Esophagus muscularis mucosa (tissue), 4 donors: ENCODE data around the gene SHISA8.

ENCODE experiments used
- EP300 ChIP-seq: sonication (generic); formaldehyde crosslinking; IDR thresholded peaks from one replicate; pipeline ENCODE4 v1.6.1; 2017; ENCODE audit warnings: antibody characterized with exemption
- POLR2A ChIP-seq: fragments of 450-650 bp; IDR thresholded peaks from one replicate; pipeline ENCODE4 v1.6.1; 2017; ENCODE audit warnings: antibody characterized with exemption, moderate library complexity, mild to moderate bottlenecking, low read depth
- POLR2AphosphoS5 ChIP-seq, 2 donors: sonication (generic); formaldehyde crosslinking; IDR thresholded peaks; one replicate each; pipeline ENCODE4 v1.6.1; 2017; ENCODE audit warnings: antibody characterized with exemption in 2 of 2
- TF ChIP-seq, protein P1 (sequence below), 3 experiments: fragments of 200-600 bp in 2 of 3; fragments of 450-650 bp in 1 of 3; sonication (generic) in 2 of 3; IDR thresholded peaks; one replicate each; pipeline ENCODE4 v1.5.1; 2017 to 2019; ENCODE audit warnings: antibody characterized with exemption in 3 of 3, mild to moderate bottlenecking in 2 of 3, moderate library complexity in 1 of 3

DNA sequence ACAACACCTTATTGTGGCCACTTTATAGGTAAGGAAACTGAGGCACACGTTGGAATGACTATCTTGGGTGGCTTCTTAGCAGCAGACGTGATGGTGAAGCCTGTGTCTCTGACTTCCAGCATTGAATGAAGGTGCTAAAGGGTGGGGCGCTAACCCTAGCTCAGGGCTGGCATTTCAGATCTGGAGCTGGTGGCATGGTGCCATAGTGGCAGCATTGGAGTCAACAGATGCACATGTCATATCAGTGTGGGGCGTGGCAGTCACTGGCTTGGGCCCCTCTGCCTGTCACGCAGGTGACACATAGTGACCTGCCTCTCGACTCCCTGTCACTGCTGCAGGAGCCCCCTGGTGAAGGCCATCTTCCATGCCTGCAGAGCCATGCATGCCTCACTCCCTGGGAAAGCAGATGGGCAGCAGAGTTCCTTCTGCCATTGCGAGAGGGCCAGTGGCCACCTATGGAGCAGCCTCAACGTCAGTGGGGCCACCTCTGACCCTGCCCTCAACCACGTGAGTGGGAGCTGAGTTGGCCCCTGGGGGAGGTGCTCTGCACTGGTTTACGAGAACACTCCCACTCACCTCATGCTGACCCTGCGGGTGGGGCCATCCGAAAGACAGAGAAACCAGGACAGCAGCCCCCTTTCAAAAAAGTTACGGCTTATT lies 14.8 kb downstream of the SHISA8 start:
- TF ChIP-seq, protein P1, sequence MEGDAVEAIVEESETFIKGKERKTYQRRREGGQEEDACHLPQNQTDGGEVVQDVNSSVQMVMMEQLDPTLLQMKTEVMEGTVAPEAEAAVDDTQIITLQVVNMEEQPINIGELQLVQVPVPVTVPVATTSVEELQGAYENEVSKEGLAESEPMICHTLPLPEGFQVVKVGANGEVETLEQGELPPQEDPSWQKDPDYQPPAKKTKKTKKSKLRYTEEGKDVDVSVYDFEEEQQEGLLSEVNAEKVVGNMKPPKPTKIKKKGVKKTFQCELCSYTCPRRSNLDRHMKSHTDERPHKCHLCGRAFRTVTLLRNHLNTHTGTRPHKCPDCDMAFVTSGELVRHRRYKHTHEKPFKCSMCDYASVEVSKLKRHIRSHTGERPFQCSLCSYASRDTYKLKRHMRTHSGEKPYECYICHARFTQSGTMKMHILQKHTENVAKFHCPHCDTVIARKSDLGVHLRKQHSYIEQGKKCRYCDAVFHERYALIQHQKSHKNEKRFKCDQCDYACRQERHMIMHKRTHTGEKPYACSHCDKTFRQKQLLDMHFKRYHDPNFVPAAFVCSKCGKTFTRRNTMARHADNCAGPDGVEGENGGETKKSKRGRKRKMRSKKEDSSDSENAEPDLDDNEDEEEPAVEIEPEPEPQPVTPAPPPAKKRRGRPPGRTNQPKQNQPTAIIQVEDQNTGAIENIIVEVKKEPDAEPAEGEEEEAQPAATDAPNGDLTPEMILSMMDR (IDR thresholded peaks at IDR 0.05), result no peak
- no peak for TF ChIP-seq POLR2A
- TF ChIP-seq EP300, result no peak
- no peak for TF ChIP-seq POLR2AphosphoS5 (IDR thresholded peaks at IDR 0.05)
